Activated B cell treated with CpG ODN at 0.5 μM for 24 hours (primary cell): Measurements from ENCODE around the gene RERE. TPM values are rescaled to one million over a fixed set of nuclear protein-coding genes. Genes with fewer than 3 reads are reported as not detected.
A peak's percentile ranks its signal among the peaks of the same experiment; 100 is the strongest.
"Not testable (repeated sequence)": the region's sequence is repeated elsewhere in the genome, so short reads cannot be mapped to it uniquely, and the experiment has no call there.

Experiments
- ATAC-seq: fragments of 200-7000 bp; cut with Tn5 transposase; one replicate; pipeline ENCODE4 v1.10.0; 2021; ENCODE audit warnings: low read depth, mild to moderate bottlenecking, moderate library complexity
- CTCF ChIA-PET: fragments of 350-600 bp; sonication (Branson Sonifier 250); formaldehyde crosslinking; loops from one replicate; lab custom pipeline; 2021; ENCODE audit warnings: antibody characterized with exemption; lab: Charles Lee
- POLR2A ChIA-PET: fragments of 350-600 bp; sonication (Branson Sonifier 250); formaldehyde crosslinking; loops from one replicate; lab custom pipeline; 2021; ENCODE audit warnings: antibody characterized with exemption; lab: Charles Lee
- DNase-seq: peaks from one replicate; pipeline ENCODE4 v3.0.0; 2022
- H3K27ac Mint-ChIP-seq: one replicate; pipeline ENCODE4 v1.8.0; 2020; ENCODE audit warnings: mixed read lengths
- H3K27me3 Mint-ChIP-seq: one replicate; pipeline ENCODE4 v1.8.0; 2021; ENCODE audit warnings: mixed read lengths
- H3K36me3 Mint-ChIP-seq: one replicate; pipeline ENCODE4 v1.8.0; 2021; ENCODE audit warnings: low read depth, mixed read lengths
- H3K4me1 Mint-ChIP-seq: one replicate; pipeline ENCODE4 v1.8.0; 2021; ENCODE audit warnings: mixed read lengths
- H3K4me3 Mint-ChIP-seq: one replicate; pipeline ENCODE4 v1.8.0; 2020; ENCODE audit warnings: mild to moderate bottlenecking, mixed read lengths
- H3K9me3 Mint-ChIP-seq: one replicate; pipeline ENCODE4 v1.8.0; 2020; ENCODE audit warnings: mixed read lengths
- CTCF ChIP-seq: fragments of 200-600 bp; IDR thresholded peaks from one replicate; pipeline ENCODE4 v1.8.0; 2022; ENCODE audit warnings: antibody characterized with exemption, mild to moderate bottlenecking
- intact Hi-C: fragments of 100-400 bp; cut with micrococcal nuclease; formaldehyde crosslinking; loops from one replicate; pipeline ENCODE4 v1.15.1; 2024
- total RNA-seq: library from RNA; stranded (reverse); gene quantifications from 2 replicates; pipeline ENCODE4 v1.2.3, GENCODE V29; 2022

The RERE gene
- total RNA-seq, 1 donor from 2014 or later, result 98.8 TPM

- Mint-ChIP-seq H3K4me1 (no peaks in the 10 kb centered on the region), H3K9me3 (peaks cover 2% of the 10 kb centered on the region), H3K36me3 (peaks cover 34% of the 10 kb centered on the region), H3K27ac (no peak overlapping the region), H3K4me3 (no peak overlapping the region), H3K27me3 (no peaks in the 10 kb centered on the region)
- DNase-seq, result no peak
- no peak for TF ChIP-seq CTCF
- ATAC-seq, result no peak
- ChIA-PET POLR2A (no interaction called here), CTCF (no interaction called here)
- intact Hi-C loops, result no loop called here
These were observed 369.8 kb downstream of the RERE start for GRCh38 chr1:8447616-8448150.

- POLR2A ChIA-PET, result interaction anchor here (0.7 kb wide), 1 partner anchor 47 kb away, joined by 5 read pairs; no protein-coding TSS in a partner anchor
- H3K4me3 Mint-ChIP-seq, H3K4me1 Mint-ChIP-seq, H3K27me3 Mint-ChIP-seq, H3K27ac Mint-ChIP-seq, CTCF ChIA-PET, intact Hi-C loops, DNase-seq, ATAC-seq, H3K9me3 Mint-ChIP-seq: not testable (repeated sequence)
- H3K36me3 Mint-ChIP-seq, result peaks cover 37% of the 10 kb centered on the region
These were observed 371.3 kb downstream of the RERE start for GRCh38 chr1:8446119-8446518.

GRCh38 chr1:8443558-8444194 is 373.8 kb downstream of the RERE start:
- CTCF ChIA-PET, result no interaction called here
- H3K27me3 Mint-ChIP-seq, result no peaks in the 10 kb centered on the region
- ATAC-seq, result no peak
- no peak for DNase-seq
- POLR2A ChIA-PET, result no interaction called here
- peaks cover 3% of the 10 kb centered on the region for H3K9me3 Mint-ChIP-seq
- peaks cover 37% of the 10 kb centered on the region for H3K36me3 Mint-ChIP-seq
- TF ChIP-seq CTCF, result no peak
- H3K4me1 Mint-ChIP-seq, result peaks cover 16% of the 10 kb centered on the region
- H3K4me3 Mint-ChIP-seq, result no peak overlapping the region
- no peak overlapping the region for H3K27ac Mint-ChIP-seq
- intact Hi-C loops, result no loop called here

GRCh38 chr1:8441426-8441825 is 376.0 kb downstream of the RERE start:
- Mint-ChIP-seq H3K27ac (no peak overlapping the region), H3K9me3 (peaks cover 3% of the 10 kb centered on the region)
- POLR2A ChIA-PET, result interaction anchor here (0.7 kb wide), 1 partner anchor 20 kb away, joined by 15 read pairs; no protein-coding TSS in a partner anchor

GRCh38 chr1:8439015-8439702 is 378.3 kb downstream of the RERE start:
- peak; percentile 94 for ATAC-seq
- Mint-ChIP-seq H3K36me3 (peaks cover 12% of the 10 kb centered on the region), H3K4me3 (peak overlapping the region; percentile 26), H3K27ac (peak overlapping the region; percentile 90), H3K9me3 (peaks cover 3% of the 10 kb centered on the region), H3K4me1 (peaks cover 53% of the 10 kb centered on the region), H3K27me3 (no peaks in the 10 kb centered on the region)
- ChIA-PET POLR2A (no interaction called here), CTCF (interaction anchor here (1.1 kb wide), 1 partner anchor 14 kb away, joined by 5 read pairs; no protein-coding TSS in a partner anchor)
- intact Hi-C loops, result loop anchor here (1.0 to 2.0 kb wide), 2 partner anchors 12 to 30 kb away; no protein-coding TSS in a partner anchor
- peak; percentile 49 for DNase-seq
- no peak for TF ChIP-seq CTCF

More at GRCh38 chr1:8441426-8441825, 376.0 kb downstream of the RERE start:
- Mint-ChIP-seq H3K4me3 (no peak overlapping the region), H3K4me1 (peaks cover 31% of the 10 kb centered on the region), H3K36me3 (peaks cover 22% of the 10 kb centered on the region), H3K27me3 (no peaks in the 10 kb centered on the region)
- intact Hi-C loops, result no loop called here
- no peak for ATAC-seq
- TF ChIP-seq CTCF, result no peak
- DNase-seq, result no peak
- CTCF ChIA-PET, result no interaction called here
